ENCODE results near the gene CACNA1S.

Gene CACNA1S

DNA sequence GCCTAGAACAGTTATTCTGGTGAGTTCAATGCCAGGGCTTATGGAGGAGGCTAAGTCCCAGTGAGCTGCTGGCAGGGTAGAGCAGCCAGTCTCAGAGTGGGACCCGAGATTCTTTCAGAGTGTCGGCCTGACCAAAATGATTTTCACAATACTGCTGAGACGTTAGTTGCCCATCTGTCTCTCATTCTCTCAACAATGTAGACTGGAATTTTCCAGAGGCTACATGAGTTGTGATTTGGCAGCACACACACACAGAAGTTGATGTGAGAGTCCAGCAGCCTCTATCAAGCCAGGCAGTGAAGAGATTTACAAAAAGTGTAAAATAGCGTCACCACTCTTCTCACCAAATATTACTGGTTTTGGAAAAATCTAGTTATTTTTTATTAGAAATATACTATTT is 21.7 kb downstream of the CACNA1S start:
- DNase-seq: no peak

DNA sequence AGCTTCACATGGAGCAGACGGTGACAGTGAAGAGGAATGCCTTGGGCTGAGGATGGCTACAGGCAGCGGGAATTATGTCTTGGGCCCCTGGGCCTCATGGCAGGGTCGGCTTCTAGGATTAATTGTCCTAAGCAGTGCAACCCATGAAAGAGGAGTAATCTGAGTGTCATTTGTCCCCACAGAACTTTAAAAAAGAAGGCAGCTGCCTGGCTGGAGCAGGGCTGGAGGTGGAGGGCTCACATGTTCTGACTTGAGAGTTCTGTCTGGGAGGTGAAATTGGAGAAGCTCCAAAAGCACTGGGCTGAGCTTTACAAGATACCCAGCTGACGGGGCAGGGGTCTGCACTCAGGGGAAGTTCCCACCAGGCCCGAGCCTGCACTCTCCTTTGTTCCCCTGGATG is 22.6 kb downstream of the CACNA1S start:
- no peak for DNase-seq

DNA sequence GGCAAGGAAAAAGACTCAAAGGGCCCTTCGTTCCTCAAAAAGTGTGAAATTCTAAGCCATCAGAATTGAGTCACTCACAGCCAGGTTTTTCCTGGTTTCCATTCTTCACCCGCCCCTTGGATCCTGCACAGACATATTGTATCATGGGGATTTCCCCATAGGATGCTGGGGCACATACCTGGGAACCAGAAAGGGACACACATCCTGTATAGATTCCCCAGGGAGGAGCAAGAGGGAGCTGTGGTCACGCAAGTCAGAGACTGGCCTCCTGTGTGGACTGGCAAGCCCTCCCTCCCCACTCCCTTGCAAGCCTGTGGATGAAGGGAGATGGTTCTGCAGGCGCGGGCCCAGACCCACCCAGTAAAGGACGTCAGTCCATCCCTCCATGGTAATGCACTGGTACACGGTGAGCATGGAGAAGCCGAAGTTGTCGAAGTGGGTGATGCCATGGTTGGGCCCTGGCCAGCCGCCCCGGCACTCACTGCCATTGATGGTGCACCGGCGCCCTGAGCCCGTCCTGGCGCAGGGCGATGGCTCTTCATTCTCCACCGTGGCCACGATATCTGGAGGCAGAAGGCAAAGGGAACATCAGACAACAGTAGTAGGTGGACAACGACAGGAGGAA is 23.2 kb downstream of the CACNA1S start:
- no peak for DNase-seq

DNA sequence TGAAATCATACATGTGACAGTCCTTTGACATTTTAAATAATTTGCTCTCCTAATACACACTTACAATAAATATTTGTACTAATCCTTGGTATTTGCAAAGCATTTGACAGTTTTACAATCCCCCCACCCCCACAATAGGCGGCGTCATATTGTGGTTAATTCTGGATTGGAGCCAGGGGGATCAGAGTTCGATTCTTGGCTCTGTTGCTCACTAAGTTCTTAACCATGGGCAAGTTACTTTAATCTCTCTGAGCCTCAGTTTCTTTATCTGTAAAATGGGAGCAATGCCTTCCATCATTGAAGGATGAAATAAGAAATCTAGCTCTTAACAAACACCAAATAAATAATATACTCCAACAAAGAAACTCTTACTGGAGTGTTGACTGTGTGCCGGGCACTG is 23.8 kb downstream of the CACNA1S start:
- DNase-seq: no peak

DNA sequence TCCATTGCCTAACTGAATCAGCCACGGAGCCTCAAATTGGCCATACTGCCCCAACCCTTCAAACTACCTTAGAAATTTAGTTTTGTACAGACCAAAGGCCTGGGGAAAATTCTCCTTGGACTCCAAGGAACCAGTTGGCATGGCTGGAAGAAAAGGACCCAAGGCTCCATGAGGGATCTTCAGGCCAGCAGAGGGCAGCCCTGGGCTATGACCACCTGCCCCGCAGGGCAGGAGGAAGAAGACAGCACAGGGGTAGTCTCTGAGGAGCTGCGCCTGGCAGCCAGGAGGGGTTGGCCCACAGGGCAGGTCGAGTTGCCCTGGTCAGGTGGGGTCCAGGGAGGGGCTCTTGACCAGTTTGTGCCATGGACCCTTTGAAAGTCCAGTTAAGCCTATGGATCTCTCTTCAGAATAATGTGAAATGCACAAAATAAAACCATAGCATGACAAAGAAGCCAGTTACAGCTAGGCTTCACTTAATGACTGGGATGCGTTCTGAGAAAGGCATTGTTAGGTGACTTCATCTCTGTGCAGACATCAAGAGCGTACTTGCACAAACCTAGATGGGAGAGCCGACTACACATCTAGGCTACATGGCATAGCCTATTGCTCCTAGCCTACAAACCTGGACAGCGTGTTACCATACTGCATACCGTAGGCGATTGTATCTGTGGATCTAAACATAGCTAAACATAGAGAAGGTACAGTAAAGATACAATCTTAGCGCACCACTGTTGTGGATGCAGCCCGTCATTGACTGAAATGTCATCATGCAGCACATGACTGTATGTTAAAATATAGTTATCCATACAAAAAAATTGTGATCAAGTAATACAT is 26.1 kb downstream of the CACNA1S start:
- DNase-seq: peak; percentile 35

DNA sequence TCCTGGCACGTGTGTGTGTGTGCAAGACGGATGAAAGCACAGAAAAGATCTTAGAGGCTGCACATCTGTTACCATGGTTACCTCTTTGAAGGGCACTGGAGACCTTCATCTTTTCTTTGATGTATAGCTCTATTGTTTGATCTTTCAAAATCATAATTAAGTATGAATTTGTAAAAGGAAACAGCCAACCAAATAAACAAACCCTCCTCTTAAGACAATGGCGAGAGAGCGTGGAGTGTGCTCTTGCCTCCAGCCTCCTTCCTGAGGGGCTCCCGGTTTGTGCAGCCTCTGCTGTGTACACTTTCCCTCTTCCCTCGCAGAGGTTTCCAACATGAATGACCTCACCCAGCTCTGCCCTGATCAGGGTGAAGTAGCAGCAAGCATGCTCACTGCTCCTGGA is 27.9 kb downstream of the CACNA1S start:
- DNase-seq: no peak

DNA sequence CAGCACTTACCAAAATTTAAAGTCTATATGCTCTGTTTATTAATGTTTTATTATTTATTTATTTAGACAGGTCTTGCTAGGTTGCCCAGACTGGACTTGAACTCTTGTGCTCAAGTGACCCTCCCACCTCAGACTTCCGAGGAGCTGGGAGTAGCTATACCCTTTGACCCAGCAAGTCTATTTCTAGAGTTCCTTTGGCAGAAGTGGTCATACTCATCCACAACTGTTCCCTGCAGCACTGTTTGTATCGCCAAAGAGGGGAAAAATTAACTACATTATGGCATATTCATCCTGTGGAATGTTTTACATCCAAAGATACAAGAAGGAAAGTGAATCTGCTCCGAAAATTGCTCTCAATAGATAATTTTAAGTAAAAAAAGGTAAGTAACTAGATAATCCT is 28.5 kb downstream of the CACNA1S start:
- no peak for DNase-seq

DNA sequence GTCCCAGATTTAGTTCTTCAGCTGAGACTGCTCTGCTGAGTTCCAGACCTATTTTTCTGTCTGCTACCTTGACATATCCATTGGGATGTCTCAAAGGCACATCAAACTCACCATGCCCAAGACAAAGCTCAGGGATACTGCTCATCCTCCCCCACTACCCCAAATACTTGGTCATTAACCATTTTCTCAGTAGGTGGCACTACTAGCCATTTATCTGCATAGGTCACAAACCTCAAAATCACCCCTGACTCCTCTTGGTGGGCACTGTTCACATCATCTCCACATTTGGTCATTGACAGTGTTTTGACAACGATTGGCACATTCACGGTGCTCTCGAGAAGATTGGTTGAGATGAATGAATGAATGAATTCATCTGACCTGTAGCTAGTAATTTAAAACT is 32.1 kb downstream of the CACNA1S start:
- no peak for DNase-seq

DNA sequence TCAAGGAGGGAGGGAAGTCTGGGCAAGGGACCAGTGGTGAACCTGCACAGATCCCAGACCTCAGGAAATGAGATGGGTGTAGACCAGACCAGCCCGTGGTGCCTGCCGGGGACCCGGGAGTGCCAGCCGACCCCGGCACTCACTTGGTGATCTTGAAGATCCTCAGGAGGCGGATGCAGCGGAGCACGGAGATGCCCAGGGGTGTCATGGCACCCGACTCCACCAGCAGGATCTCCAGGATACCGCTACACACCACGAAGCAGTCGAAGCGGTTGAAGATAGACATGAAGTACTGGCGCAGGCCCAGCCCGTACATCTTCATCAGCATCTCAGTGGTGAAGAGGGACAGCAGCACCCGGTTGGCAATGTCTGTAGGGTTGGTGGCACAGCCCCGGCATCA is 34.5 kb downstream of the CACNA1S start:
- no peak for DNase-seq

DNA sequence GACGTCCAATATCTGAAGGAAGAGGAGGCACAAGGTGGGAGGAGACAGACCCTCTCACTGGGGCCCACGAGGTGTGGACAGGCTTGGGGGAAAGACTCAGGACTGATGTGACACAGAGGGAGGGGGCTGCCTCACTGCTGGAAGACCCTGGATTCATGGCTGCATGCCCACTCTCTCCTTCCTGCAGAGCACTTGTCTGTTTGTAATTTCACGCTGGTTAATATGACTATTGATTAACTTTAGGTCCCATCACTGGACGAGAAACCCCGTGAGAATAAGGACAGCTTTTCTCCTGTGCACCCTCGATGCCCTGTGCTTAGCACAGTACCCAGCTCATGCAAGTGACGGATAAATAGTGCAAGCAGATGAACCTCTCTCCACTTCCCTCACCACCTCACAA is 35.1 kb downstream of the CACNA1S start:
- no peak for DNase-seq

DNA sequence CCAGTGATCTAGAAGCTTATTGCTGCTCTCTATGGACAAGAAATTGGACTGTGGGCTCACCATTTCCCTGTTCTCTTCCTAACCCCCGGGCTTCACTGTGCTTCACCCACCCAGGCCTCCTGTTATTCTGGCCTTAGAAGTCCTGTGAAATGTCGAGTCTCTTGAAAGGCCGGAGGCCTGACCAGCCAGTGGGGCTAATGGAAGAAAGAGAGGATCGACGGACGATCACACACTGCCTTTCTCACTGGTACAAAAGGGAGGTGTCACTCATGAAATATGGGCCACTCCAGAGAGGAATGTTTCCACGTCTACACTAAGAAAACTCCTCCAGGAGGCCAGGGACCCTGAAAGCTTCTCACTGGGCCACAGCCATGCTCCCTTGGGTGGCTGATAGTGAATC is 36.1 kb downstream of the CACNA1S start:
- DNase-seq: no peak

DNA sequence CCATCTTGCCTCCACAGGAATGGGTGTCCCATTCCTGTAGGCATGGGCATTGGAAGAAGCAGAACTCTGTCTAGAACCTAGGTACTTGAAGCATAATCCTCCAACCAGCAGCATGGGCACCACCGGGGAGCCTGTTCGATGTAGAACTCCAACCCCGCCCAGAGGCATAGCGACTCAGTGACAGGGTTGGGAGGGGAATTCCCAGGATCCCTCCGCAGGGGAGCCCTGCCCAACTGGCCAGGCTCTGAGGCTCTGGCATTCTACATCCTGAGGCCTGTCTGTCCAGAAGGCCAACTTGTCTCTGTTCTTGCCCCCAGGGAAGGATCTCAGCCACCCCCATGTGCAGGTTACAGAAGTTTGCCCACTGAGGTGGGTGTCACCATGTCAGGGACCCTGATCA is 38.2 kb downstream of the CACNA1S start:
- no peak for DNase-seq

DNA sequence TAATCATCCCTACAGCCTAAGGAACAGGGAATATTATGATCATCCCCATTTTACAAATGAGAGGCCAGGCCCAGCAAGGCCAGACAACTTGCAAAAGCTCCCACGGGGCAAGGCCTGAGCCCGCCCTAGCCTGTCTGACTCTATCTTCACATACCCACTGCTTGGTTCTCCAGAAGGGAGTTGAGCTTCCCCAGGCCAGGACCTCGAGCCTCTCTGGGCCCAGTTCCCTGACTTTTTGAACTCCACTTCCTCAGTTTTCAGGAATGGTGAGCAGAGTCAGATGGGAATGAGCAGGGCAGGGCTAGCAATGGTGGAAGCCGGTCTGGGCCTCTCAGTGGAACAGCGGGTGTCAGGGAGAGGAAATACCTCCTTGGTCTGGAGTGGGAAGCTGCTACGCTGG is 39.3 kb downstream of the CACNA1S start:
- no peak for DNase-seq

DNA sequence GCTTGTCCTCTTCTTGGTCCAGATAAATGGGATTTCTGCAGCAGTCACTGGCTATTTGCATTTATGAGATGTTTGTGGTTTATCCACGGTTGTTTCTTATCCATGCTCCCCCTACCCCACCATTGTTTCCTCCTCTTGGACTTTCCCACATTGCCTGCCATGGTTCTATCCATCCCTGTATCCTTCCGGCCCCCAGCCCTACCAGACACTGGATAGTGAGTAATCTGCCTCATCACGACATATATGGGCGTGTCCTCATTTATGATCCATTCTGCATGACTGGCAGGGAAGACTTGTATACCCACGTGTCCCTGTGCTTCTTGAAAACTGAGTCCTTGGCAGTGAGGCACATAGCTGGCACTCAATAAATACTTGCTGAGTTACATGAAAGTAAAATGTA is 40.1 kb downstream of the CACNA1S start:
- no peak for DNase-seq

DNA sequence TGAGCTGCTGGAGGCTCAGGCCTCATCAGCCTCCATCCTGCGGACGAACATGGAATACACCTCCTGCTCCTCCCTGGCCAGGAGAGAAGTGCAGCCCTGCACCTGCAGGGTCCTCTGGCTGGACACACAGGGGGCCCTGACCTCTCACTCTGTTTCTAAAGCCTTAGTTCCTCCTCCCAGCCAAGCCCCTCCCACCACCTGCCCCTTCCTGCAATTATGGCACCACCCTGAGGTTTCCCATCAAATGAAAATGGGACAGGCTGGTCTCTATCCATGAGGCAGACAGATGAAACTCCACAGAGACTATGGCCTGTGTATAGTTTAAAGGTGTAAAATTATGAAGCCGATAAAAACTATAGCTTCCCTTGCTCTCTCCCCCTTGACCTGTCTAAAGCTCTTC is 42.6 kb downstream of the CACNA1S start:
- DNase-seq: no peak

DNA sequence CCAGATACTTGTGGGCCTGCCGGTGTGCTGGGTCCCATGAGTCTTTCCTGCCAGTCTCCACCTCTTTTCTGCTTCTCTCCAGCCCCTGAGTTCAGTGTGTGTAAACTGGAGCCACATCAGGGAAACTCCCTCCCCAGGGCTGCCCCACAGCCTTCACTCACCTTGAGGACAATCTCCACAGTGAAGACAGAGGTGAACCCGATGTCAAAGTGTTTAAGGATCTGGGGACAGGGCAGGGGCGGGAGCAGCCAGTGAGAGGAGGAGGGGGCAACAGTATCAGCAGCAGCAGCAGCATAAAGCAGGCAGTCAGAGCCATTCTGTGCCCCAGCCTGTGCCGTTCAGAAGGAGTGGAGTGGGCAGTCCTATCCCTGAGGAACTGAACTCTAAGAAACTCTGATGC is 43.2 kb downstream of the CACNA1S start:
- no peak for DNase-seq

DNA sequence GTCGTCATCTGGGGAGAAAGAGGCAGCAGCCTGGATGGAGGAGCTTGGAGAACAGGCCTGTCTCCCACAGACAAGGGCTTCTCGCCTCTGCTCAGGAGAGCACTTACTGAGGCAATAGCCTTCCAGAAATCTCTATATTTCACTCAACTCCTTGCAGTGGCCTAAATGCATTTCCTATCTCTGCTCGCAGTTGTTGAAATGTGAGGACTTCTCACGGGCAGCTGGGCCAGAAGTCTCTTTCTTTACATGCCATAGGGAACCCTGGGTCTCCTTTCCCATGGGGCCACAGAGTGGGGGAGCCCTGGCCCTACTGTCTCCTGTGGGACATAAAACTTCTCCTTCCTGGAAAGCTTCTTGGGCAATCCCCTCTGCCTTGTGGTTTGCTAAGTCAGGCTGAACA is 45.2 kb downstream of the CACNA1S start:
- DNase-seq: no peak

DNA sequence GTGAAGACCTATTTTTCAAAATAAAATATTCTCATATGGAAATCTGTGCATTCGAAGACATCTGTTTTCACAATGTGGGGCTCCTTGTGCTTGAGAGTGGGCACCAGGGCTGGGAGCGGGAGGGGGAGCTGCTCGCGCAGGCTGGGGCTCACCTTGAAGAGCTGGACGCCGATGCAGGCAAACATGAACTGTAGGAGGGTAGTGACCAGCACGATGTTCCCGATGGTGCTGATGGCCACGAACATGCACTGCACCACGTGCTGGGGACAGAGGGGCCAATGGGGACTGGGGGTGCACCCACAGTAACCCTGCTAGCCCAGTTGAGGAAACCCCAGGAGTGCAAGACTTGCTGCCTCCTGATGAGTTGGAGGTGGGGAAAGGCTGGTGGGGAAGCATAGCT is 46.5 kb downstream of the CACNA1S start:
- DNase-seq: no peak

DNA sequence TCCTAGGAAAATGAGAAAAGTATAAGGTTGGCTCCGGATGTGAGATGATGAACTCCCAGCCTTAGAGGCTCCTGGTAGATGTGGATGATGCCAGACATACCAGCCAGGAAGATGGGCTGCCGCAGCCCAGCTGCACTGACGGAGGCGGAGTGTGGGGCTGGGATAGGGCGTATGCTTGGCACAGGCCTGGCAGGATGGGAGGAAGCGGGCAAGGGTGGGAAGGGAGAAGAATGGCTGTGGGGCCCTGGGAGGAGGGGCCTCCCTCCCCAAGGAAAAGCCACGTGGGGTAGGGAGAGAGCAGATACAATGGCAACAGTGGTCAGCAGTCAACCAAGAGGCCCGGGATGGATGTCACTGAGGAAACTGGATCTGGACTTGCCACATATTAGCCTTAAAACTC is 47.4 kb downstream of the CACNA1S start:
- DNase-seq: no peak

DNA sequence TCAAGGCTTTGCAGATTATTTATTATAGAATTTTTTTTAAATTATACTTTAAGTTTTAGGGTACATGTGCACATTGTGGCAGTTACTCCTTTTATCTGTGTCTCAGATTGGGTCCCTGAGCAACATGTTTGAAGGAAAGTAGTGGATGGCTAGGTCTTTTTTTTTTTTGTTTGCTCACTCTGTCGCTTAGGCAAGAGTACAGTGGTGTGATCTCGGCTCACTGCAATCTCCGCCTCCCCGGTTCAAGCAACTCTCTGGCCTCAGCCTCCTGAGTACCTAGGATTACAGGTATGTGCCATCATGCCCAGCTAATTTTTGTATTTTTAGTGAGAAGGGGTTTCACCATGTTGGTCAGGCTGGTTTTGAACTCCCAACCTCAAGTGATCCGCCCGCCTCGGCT is 49.1 kb downstream of the CACNA1S start:
- no peak for DNase-seq

DNA sequence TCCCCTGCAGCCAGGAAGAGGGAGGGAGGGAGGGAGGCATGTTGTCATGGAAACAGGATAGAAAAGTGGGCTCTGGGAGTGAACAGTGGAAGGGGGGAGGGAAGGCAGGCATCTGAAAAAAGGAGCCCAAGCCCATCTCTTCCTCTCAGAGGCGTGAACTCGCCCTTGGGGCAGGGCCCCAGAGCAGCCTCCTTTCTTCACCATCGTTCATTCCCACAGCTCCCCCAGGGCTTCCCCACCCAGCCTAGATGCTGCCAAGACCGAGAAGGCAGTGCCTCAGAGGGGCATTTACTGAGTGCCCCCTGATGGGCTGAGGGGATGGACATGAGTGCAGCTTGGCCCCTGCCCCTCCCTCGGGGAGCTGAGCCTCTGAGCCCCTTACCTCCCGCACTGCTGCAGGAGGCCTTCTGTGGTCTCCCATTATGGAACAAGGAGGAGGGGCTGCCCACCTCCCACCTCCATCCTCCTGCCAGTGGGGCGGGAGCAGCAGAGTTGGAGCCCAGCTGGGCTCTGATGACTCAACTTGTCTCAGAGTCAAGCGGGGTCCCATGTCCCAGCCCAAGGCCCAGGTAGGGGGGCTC is 49.6 kb downstream of the CACNA1S start:
- no peak for DNase-seq

DNA sequence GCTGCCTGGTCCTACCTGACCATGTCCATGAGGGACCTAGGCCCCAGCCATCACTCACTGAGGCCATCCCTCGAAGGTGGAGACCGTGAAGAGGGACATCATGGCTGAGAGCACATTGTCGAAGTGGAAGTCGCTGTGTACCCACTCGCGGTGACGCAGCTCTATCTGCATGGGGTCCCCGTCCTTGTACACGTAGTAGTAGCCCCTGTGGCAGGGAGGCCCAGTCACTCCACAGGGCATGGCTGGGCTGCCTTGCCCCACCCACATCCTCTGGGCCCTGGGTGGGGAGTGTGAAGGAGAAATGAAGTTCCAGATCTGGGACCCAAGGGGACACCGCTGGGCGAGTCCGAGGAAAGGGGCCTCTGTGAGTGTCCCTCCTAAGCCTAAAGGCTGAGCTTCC is 50.3 kb downstream of the CACNA1S start:
- no peak for DNase-seq

DNA sequence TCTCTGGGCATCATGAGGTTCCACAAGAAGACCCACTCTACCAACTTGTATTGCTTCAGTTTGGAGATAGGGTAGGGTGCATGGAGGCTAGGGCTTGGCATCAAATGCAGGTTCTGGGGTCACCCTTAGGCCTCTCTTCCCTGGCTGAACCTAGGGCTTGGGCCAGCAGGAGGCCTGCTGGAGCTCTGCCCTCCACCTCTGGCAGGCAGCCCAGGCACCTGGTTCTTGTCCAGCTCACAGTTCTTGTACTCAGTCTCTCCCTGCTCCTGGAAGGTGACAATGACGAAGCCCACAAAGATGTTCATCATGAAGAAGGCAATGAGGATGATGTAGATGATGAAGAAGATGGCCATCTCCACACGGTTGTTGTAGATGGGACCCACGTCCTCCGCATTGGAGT is 51.2 kb downstream of the CACNA1S start:
- no peak for DNase-seq

DNA sequence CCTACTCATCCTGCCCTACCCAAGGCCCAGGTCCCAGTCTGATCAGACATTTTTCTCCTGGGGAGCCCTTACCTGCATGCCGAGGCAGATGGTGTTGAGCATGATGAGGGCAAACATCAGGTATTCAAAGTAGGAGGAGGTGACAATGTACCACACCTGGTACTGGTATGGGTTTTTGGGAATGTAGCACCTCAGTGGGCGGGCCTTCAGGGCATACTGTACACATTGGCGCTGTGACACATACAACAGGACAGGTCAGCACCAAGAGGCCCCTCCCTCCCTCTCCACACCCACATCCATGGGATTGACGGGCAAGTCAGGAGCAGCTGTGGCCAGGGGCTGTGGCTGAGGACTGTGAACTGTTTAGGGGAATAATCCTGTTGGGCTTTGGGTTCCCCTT is 51.6 kb downstream of the CACNA1S start:
- no peak for DNase-seq
